Measurements from ENCODE around the gene TAF3. TPM values are rescaled to one million over a fixed set of nuclear protein-coding genes. Genes with fewer than 3 reads are reported as not detected.

TAF3 gene
- total RNA-seq, 4 donors from 2014 or later = 5.6 to 12.9 (median 8.3) TPM

DNA sequence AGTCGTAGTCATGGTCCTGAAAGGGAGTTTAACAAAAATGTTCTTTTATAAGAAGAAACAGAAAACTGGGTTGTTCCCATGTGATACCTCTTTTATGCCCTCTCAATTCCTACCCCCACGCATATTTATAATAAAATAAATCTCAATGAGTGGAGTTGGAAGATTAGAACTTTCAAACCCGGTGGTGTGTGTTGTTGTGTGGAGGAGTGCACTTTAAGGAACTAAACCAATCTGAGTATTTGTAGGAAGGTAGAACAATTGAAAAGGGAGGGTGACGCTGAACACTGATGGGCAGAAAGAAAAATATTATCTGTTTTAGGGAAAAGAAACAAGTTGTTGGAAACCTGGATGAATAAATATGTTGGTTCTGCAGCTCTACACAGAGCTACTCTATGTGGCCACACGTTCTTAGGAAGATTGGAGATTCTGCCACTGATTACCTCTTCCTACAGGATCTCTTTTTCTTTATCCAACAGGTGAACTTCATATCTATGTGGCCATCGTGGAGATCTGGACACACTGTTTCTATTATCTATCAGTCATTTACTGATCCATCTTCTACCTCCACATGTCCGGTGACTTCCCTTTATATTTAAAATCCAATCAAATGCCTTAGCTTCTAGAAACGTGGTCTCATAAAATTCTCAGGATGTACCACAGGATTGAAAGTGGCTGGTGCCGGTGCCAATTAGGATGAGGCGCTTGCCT lies 223.1 kb downstream of the TAF3 start:
- TF ChIP-seq CTCF (IDR thresholded peaks at IDR 0.05; ENCODE audit: low read depth) = no peak

GRCh38 chr10:8041992-8042720 lies 223.9 kb downstream of the TAF3 start:
- TF ChIP-seq CTCF (IDR thresholded peaks at IDR 0.05; ENCODE audit: low read depth) = no peak

DNA sequence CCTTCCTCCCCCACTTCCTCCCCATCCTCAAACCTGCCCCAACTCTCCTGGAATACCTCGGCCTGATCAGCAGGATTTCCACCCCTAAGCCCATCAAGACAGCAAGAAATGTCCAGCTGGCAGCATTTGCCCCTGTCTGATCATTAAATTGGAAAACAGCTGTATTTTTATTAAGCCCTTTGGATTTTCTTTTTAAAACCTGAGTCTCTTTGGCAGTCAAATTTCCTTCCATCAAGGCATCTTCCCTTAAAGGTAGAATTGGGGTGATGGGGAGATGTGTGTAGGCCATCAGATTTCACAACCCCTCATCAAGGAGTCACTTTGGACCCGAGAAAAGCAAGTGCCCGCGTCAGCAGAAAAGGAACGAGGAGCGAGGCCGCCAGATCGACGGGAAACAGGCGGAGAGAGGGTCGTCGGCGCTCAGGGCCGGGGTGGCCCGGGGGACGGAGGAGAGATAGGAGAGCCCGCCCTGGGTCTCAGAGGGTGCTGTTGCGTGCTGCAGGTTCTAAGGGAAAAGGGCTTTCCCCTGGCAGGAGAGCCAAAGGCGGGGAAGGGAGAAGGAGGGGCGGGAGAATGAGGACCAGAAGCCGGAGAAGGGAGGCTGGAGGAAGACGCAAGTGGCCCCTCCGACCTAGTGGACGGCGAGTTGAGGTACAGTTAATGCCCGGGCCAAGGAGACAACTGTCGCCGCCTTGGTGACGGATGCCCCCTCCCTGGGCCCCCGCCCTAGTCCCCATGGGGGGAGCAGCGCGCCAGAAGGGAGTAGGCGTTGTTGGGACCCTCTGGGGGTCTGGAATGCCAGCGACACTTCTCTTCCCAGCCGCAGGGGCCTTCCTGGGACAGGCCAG lies 224.6 kb downstream of the TAF3 start:
- no peak for TF ChIP-seq CTCF (IDR thresholded peaks at IDR 0.05; ENCODE audit: low read depth)

DNA sequence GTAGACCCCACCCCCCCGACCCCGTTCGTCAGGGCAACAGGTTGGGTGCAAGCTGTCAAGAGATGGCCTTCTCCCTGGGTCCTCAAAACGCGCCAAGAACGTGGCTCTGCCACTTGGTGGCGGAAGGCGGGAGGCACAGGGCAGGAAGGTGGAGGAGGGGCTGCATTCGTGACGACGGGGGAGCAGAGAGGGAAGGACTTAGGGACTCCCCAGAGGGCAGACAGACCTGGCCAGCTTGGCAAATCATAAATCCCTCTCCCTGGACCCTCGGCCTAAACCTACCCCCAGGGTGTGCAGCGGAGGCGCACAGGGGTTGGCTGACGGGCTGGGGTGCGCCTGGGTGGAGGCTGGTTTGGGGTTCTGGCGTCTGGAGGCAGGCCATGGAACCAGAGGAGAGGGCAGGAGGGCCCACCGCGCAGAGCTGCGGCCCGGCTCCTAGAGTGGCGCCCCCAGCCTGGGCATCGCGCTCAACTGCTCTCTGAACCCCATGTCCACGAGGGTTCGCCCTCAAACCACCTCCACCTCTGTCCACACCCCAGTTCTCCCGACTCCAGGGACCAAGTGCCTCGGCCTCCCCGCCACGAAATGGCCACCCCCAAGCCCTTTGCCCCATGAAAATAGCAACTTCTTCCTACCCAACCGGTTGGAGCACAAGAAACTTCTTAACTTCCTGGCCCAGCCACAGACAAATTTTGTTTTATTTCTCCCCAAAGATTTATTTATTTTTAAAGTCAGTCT lies 225.4 kb downstream of the TAF3 start:
- no peak for TF ChIP-seq CTCF (IDR thresholded peaks at IDR 0.05; ENCODE audit: low read depth)

DNA sequence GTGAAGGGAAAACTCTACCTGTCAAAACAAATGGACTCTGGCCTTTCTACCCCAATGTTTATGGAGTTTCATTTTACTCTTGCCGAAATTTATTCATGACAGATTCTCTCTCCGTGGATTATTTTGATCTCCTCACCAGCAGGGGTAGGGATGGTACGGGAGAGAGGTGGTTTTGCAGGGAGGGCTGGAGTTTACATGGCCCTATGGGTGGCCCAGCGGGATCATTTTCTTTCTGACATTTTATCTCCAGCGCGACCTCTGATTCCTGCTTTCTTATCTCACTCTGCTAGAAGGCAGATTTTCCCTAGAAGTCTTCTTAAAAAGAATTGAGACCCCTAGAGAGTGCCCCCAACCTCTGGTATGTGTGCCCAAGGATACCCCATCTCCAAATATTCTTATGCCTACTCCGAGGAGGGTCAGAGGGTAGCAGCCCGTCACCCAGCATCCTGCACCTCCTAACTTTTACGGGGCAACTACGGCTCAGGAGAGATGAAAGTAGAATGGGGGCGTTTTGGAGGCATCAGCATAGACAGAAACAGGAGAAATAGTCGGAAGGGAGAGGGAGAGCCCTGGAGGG lies 226.1 kb downstream of the TAF3 start:
- no peak for TF ChIP-seq CTCF (IDR thresholded peaks at IDR 0.05; ENCODE audit: low read depth)

DNA sequence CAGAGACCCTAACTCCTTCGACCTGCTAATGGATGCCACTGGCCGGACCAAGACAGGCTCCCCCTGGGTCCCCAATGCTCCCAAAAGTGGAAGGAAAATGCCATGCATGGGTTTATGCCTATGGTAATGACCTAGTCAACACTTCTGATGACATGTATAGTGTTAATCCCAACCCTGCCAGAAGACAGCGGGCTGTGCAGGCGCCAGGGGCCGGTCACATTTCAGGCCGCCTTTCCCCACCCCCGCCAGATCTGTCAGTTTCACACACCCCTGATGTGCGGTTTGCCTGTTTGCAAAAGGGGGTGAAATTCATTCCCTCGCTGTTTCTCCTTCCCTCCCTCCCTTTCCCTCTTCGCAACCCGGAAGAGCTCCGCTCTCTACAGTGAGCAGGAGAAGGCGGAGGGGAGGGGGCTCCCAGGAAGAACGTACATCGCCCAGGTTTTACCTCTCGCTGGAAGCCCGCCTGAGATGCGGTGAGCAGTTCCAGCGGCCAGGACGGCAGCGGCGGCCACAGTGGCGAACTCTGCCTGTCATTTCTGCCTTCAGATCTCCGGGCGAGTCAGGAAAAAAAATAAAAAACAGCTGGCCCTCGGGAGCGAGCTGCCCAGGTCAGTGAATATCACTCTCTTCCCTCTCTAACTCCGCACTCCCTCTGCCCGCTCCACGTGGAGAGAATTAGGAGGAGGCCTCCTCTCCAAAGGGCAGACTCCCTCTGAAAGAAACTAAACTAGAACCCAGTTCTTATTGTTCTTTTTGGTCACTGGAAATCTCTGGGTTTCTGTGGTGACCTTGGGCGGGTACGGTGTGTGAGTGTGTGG lies 226.8 kb downstream of the TAF3 start:
- no peak for TF ChIP-seq CTCF (IDR thresholded peaks at IDR 0.05; ENCODE audit: low read depth)

Measured in subcutaneous adipose tissue (tissue), 4 donors.